ENCODE measurements around the gene LONP1.

- TF ChIP-seq, protein P1, sequence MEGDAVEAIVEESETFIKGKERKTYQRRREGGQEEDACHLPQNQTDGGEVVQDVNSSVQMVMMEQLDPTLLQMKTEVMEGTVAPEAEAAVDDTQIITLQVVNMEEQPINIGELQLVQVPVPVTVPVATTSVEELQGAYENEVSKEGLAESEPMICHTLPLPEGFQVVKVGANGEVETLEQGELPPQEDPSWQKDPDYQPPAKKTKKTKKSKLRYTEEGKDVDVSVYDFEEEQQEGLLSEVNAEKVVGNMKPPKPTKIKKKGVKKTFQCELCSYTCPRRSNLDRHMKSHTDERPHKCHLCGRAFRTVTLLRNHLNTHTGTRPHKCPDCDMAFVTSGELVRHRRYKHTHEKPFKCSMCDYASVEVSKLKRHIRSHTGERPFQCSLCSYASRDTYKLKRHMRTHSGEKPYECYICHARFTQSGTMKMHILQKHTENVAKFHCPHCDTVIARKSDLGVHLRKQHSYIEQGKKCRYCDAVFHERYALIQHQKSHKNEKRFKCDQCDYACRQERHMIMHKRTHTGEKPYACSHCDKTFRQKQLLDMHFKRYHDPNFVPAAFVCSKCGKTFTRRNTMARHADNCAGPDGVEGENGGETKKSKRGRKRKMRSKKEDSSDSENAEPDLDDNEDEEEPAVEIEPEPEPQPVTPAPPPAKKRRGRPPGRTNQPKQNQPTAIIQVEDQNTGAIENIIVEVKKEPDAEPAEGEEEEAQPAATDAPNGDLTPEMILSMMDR (IDR thresholded peaks at IDR 0.05 in 8 of 11, conservative IDR thresholded peaks at IDR 0.05 in 3 of 11), result no peak
- TF ChIP-seq POLR2A (IDR thresholded peaks at IDR 0.05), result no peak
- TF ChIP-seq POLR2AphosphoS5 (IDR thresholded peaks at IDR 0.05), result peak in 2 of 3 donors; percentile 1 to 32
Measured at GRCh38 chr19:5707576-5708575, 12.1 kb downstream of the LONP1 start.
